WTC11 (cell line): ENCODE data around the gene CCDC200. TPM values are rescaled to one million over a fixed set of nuclear protein-coding genes. Genes with fewer than 3 reads are reported as not detected.

Source experiments
- ATAC-seq: fragments of 200-7000 bp; cut with Tn5 transposase; 2 replicates; pipeline ENCODE4 v1.10.0; 2021; ENCODE audit warnings: mild to moderate bottlenecking, moderate library complexity
- CTCF ChIA-PET: fragments of 300-600 bp; sonication (Branson Sonifier 250); formaldehyde crosslinking; loops from one replicate; lab custom pipeline; 2021; ENCODE audit warnings: antibody characterized with exemption; lab: Charles Lee
- POLR2A ChIA-PET: fragments of 350-600 bp; sonication (Branson Sonifier 250); formaldehyde crosslinking; loops from one replicate; lab custom pipeline; 2021; ENCODE audit warnings: antibody characterized with exemption; lab: Charles Lee
- DNase-seq: peaks from one replicate; pipeline ENCODE4 v3.0.0; 2021; ENCODE audit warnings: low spot score
- H3K27ac Mint-ChIP-seq: 2 replicates; pipeline ENCODE4 v1.8.0; 2021; ENCODE audit warnings: mixed read lengths
- H3K27me3 Mint-ChIP-seq: 2 replicates; pipeline ENCODE4 v1.8.0; 2021; ENCODE audit warnings: low read depth, mild to moderate bottlenecking, moderate library complexity, mixed read lengths
- H3K36me3 Mint-ChIP-seq: 2 replicates; pipeline ENCODE4 v1.8.0; 2021; ENCODE audit warnings: mixed read lengths
- H3K4me1 Mint-ChIP-seq: 2 replicates; pipeline ENCODE4 v1.8.0; 2022; ENCODE audit warnings: mixed read lengths
- H3K4me3 Mint-ChIP-seq: 2 replicates; pipeline ENCODE4 v1.8.0; 2021; ENCODE audit warnings: mild to moderate bottlenecking, moderate library complexity, mixed read lengths
- H3K9me3 Mint-ChIP-seq: 2 replicates; pipeline ENCODE4 v1.8.0; 2021; ENCODE audit warnings: mixed read lengths
- CREM ChIP-seq: sonication (generic); formaldehyde crosslinking; IDR thresholded peaks from 2 replicates; pipeline ENCODE4 v1.8.1; 2022; ENCODE audit warnings: mild to moderate bottlenecking, missing genetic modification reagents, moderate library complexity
- FOXJ3 ChIP-seq: sonication (generic); formaldehyde crosslinking; IDR thresholded peaks from 2 replicates; pipeline ENCODE4 v1.9.0; 2021; ENCODE audit warnings: missing genetic modification reagents, mild to moderate bottlenecking, borderline replicate concordance
- FOXP1 ChIP-seq: sonication (generic); formaldehyde crosslinking; IDR thresholded peaks from 2 replicates; pipeline ENCODE4 v1.8.0; 2022; ENCODE audit warnings: missing genetic modification reagents, mild to moderate bottlenecking, moderate library complexity, borderline replicate concordance
- GABPB1 ChIP-seq: sonication (generic); formaldehyde crosslinking; IDR thresholded peaks from 2 replicates; pipeline ENCODE4 v1.8.1; 2023; ENCODE audit warnings: mild to moderate bottlenecking, missing genetic modification reagents
- GRHL2 ChIP-seq: fragments of 250-450 bp; sonication (Bioruptor Pico); IDR thresholded peaks from 2 replicates; pipeline ENCODE4 v1.8.0; 2022; ENCODE audit warnings: mild to moderate bottlenecking, moderate library complexity; ENCODE audit not compliant: insufficient replicate concordance, severe bottlenecking
- MXD4 ChIP-seq: fragments of 250-450 bp; sonication (Bioruptor Pico); IDR thresholded peaks from 2 replicates; pipeline ENCODE4 v1.8.0; 2021; ENCODE audit warnings: mild to moderate bottlenecking, moderate library complexity, borderline replicate concordance
- NR3C1 ChIP-seq: sonication (generic); formaldehyde crosslinking; conservative IDR thresholded peaks from 2 replicates; pipeline ENCODE4 v1.8.1; 2023; ENCODE audit warnings: low read depth, mild to moderate bottlenecking, missing genetic modification reagents
- TEAD1 ChIP-seq: sonication (generic); formaldehyde crosslinking; IDR thresholded peaks from 2 replicates; pipeline ENCODE4 v1.8.0; 2022; ENCODE audit warnings: mild to moderate bottlenecking, missing genetic modification reagents
- ZBTB43 ChIP-seq: sonication (generic); formaldehyde crosslinking; IDR thresholded peaks from 2 replicates; pipeline ENCODE4 v1.8.1; 2023; ENCODE audit warnings: mild to moderate bottlenecking, missing genetic modification reagents
- ZNF232 ChIP-seq: sonication (generic); formaldehyde crosslinking; IDR thresholded peaks from 2 replicates; pipeline ENCODE4 v1.8.0; 2022; ENCODE audit warnings: mild to moderate bottlenecking, missing genetic modification reagents
- ZNF423 ChIP-seq: fragments of 250-450 bp; sonication (Bioruptor Pico); IDR thresholded peaks from 2 replicates; pipeline ENCODE4 v2.1.2; 2022; ENCODE audit warnings: mild to moderate bottlenecking, moderate library complexity
- total RNA-seq: library from RNA; stranded (reverse); gene quantifications from 3 replicates; pipeline ENCODE4 v1.2.3, GENCODE V29; 2021
- TF ChIP-seq, protein P1 (sequence below): sonication (generic); formaldehyde crosslinking; IDR thresholded peaks from 2 replicates; pipeline ENCODE4 v1.8.0; 2022; ENCODE audit warnings: mild to moderate bottlenecking, missing genetic modification reagents
- TF ChIP-seq, protein P2 (sequence below): fragments of 250-450 bp; sonication (Bioruptor Pico); IDR thresholded peaks from 2 replicates; pipeline ENCODE4 v1.9.0; 2021; ENCODE audit warnings: mild to moderate bottlenecking

The CCDC200 gene
- total RNA-seq, 1 experiment from 2014 or later = not detected

DNA sequence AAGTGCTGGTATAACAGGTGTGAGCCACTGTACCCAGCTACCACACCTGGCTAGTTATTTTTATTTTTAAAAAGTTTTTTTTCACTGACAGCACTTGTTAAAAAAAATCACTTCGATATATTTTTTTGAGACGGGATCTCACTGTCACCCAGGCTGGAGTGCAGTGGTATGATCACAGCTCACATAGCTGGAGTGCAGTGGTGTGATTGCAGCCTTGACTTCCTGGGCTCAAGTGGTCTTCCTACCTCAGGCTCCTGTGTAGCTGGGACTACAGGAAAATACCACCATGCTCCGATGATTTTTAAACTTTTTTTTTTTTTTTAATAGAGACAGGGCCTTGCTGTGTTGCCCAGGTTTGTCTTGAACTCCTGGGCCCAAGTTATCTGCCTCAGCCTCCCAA is 44.5 kb downstream of the CCDC200 start (continued):
- no peak for TF ChIP-seq ZBTB43 (CRISPR knock-in tag)
- TF ChIP-seq TEAD1 = no peak
- no peak for TF ChIP-seq ZNF423
- TF ChIP-seq MXD4 (CRISPR knock-in tag) = no peak
- TF ChIP-seq, protein P1, sequence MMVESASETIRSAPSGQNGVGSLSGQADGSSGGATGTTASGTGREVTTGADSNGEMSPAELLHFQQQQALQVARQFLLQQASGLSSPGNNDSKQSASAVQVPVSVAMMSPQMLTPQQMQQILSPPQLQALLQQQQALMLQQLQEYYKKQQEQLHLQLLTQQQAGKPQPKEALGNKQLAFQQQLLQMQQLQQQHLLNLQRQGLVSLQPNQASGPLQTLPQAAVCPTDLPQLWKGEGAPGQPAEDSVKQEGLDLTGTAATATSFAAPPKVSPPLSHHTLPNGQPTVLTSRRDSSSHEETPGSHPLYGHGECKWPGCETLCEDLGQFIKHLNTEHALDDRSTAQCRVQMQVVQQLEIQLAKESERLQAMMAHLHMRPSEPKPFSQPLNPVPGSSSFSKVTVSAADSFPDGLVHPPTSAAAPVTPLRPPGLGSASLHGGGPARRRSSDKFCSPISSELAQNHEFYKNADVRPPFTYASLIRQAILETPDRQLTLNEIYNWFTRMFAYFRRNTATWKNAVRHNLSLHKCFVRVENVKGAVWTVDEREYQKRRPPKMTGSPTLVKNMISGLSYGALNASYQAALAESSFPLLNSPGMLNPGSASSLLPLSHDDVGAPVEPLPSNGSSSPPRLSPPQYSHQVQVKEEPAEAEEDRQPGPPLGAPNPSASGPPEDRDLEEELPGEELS (CRISPR knock-in tag) = no peak

GRCh38 chr17:43176119-43176570 is 52.3 kb downstream of the CCDC200 start:
- no peaks in the 10 kb centered on the region for H3K9me3 Mint-ChIP-seq
- TF ChIP-seq, protein P2, sequence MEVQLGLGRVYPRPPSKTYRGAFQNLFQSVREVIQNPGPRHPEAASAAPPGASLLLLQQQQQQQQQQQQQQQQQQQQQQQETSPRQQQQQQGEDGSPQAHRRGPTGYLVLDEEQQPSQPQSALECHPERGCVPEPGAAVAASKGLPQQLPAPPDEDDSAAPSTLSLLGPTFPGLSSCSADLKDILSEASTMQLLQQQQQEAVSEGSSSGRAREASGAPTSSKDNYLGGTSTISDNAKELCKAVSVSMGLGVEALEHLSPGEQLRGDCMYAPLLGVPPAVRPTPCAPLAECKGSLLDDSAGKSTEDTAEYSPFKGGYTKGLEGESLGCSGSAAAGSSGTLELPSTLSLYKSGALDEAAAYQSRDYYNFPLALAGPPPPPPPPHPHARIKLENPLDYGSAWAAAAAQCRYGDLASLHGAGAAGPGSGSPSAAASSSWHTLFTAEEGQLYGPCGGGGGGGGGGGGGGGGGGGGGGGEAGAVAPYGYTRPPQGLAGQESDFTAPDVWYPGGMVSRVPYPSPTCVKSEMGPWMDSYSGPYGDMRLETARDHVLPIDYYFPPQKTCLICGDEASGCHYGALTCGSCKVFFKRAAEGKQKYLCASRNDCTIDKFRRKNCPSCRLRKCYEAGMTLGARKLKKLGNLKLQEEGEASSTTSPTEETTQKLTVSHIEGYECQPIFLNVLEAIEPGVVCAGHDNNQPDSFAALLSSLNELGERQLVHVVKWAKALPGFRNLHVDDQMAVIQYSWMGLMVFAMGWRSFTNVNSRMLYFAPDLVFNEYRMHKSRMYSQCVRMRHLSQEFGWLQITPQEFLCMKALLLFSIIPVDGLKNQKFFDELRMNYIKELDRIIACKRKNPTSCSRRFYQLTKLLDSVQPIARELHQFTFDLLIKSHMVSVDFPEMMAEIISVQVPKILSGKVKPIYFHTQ (CRISPR knock-in tag) = no peak
- peak; percentile 53; the same call in 1 of the 2 replicates for TF ChIP-seq GABPB1 (CRISPR knock-in tag)
- no peak overlapping the region for H3K27ac Mint-ChIP-seq
- no peak overlapping the region for H3K4me3 Mint-ChIP-seq
- POLR2A ChIA-PET = no interaction called here
- CTCF ChIA-PET = no interaction called here
- H3K4me1 Mint-ChIP-seq = no peaks in the 10 kb centered on the region; the same call in none of the 2 replicates
- H3K27me3 Mint-ChIP-seq = no peaks in the 10 kb centered on the region
- DNase-seq (no peak), ATAC-seq (no peak)
- H3K36me3 Mint-ChIP-seq = peaks cover 10% of the 10 kb centered on the region

- POLR2A ChIA-PET = no interaction called here
- H3K27ac Mint-ChIP-seq = peak overlapping the region; percentile 7; the same call in 1 of the 2 replicates
These were observed 53.0 kb downstream of the CCDC200 start for GRCh38 chr17:43175213-43176118.

DNA sequence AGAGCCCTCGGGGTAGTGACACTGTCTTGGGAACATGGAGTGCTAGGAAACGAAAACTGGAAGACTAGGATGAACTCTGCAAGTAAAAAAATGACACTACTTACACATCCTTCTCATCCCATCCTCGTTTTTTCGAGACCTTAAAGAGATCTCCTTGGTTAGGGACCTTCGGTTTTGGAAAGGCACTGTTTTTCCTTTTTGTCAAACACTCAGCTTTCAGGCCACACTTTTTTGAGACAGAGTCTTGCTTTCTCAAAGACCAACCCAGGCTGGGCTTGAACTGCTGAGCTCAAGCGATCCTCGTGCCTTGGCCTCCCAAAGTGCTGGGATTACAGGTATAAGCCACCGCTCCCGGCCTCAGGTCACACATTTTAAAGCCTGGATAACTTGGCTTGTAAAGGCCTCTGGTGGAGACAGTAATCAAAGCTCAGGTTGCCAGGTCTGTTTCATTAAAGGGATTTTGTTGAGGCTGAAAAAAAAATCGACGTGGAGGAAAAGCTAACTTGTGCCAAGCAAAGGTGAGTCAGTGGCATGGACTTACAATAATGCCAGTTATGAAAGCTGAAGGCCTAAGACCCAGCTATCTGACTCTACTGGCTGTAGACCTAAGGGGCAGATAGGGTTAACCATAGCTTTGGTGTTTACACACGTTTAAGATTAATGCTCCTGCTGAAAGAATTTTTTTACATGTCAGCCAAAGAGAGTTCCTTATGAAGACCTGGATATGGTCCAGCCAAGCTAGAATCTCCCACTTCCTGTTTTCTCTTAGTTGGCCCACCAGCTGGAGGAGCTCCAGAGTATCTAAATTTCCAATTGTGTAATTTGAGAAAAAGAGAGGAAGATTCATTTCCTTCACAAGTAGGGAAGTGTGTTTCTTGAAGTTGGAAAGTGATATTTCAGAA is 56.6 kb downstream of the CCDC200 start:
- ATAC-seq = no peak
- POLR2A ChIA-PET = interaction anchor here (0.6 to 1.4 kb wide), 5 partner anchors 46 to 1035 kb away, joined by 3 to 8 read pairs (median 4); partner anchors contain the start of genes BRCA1 and VAT1

More at GRCh38 chr17:43175213-43176118, 53.0 kb downstream of the CCDC200 start:
- DNase-seq (no peak), ATAC-seq (no peak)
- no peak for TF ChIP-seq MXD4 (CRISPR knock-in tag)
- Mint-ChIP-seq H3K27me3 (no peaks in the 10 kb centered on the region), H3K36me3 (peaks cover 7% of the 10 kb centered on the region), H3K4me3 (no peak overlapping the region), H3K4me1 (no peaks in the 10 kb centered on the region; the same call in none of the 2 replicates), H3K9me3 (no peaks in the 10 kb centered on the region)
- CTCF ChIA-PET = no interaction called here

More for the DNA sequence above, 56.6 kb downstream of the CCDC200 start:
- Mint-ChIP-seq H3K4me3 (no peak overlapping the region), H3K4me1 (no peaks in the 10 kb centered on the region; the same call in none of the 2 replicates), H3K27ac (no peak overlapping the region), H3K36me3 (peaks cover 4% of the 10 kb centered on the region; the same call in 1 of the 2 replicates)
- CTCF ChIA-PET = interaction anchor here (1.0 to 1.9 kb wide), 8 partner anchors 28 to 208 kb away, joined by 3 to 8 read pairs (median 5); partner anchors contain the start of genes AARSD1 and RPL27
- no peak for DNase-seq
- TF ChIP-seq CREM (CRISPR knock-in tag) (no peak), GRHL2 (CRISPR knock-in tag) (no peak), FOXP1 (CRISPR knock-in tag) (no peak), FOXJ3 (CRISPR knock-in tag) (no peak), ZNF232 (CRISPR knock-in tag) (no peak), NR3C1 (CRISPR knock-in tag) (no peak)
- TF ChIP-seq, all 79 proteins: peak for 0
- Mint-ChIP-seq H3K9me3 (no peaks in the 10 kb centered on the region), H3K27me3 (no peaks in the 10 kb centered on the region)
